Omental fat pad (tissue), 4 donors: Measurements from ENCODE around the gene CCPG1. TPM values are rescaled to one million over a fixed set of nuclear protein-coding genes. Genes with fewer than 3 reads are reported as not detected.
"Not testable (repeated sequence)": the region's sequence is repeated elsewhere in the genome, so short reads cannot be mapped to it uniquely, and the experiment has no call there.

ENCODE experiments used
- ATAC-seq: fragments of 150-250 bp; one replicate; pipeline ENCODE4 v1.9.1; 2016; ENCODE audit warnings: mild to moderate bottlenecking, moderate library complexity; ENCODE audit not compliant: low FRiP score
- DNase-seq: peaks from one replicate; pipeline ENCODE4 v3.0.0-alpha.2; 2019; ENCODE audit warnings: low spot score
- CTCF ChIP-seq, 3 donors: fragments of 450-650 bp; IDR thresholded peaks; one replicate each; pipeline ENCODE4 v1.5.1; 2016 to 2017; ENCODE audit warnings: antibody characterized with exemption in 3 of 3, mild to moderate bottlenecking in 3 of 3, moderate library complexity in 2 of 3
- total RNA-seq, 4 donors: library from RNA; depleted of rRNA; stranded (reverse); fragments of >200 nt; gene quantifications; one replicate each; pipeline ENCODE4 v1.1.0, GENCODE V29; 2016

Gene CCPG1
- total RNA-seq, 4 donors from 2014 or later, result 38.8 to 75.2 (median 58.0) TPM

DNA sequence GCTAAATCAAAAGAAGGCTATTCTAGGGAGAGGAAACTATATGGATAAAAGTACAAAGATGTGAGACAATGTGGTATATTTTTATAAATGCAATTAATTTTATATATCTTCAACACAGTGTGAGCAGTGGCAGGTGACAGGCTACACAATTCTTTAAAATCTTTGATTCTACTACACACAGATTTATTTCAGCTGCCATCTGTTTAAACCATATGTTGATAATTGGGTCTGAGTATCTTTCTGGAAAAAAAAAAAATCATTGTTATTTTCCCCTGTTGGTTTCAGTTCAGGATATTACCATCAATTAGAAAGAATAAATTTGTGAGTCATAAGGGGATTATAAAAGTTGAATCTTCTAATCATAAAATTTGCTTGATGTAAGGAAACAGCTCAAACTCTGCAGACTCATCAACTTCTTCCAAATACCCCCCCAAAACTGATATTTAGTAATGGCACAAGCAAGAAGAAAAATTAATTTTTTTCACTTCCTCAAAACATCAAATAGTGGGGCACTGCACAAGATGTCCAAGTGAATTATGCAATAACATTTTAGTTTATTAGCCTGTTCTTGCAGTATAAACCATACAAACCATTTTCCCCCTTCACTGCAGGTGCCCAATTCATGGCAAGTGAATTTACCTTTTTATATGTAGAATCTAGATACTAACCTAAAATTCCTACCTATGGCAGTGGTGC, 12.2 kb upstream of the CCPG1 start:
- DNase-seq (no peak), ATAC-seq (no peak)
- TF ChIP-seq CTCF (IDR thresholded peaks at IDR 0.05), result no peak

DNA sequence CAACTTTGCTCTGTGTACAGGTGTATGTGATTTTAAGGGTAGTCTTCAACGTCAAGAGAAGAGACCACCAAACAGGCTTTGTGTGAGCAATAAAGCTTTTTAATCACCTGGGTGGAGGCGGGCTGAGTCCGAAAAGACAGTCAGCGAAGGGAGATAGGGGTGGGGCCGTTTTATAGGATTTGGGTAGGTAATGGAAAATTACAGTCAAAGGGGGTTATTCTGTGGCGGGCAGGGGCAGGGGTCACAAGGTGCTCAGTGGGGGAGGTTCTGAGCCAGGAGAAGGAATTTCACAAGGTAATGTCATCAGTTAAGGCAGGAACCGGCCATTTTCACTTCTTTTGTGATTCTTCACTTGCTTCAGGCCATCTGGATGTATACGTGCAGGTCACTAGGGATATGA, 9.5 kb upstream of the CCPG1 start:
- not testable (repeated sequence) for ATAC-seq, DNase-seq

- not testable (repeated sequence) for ATAC-seq, DNase-seq
Measured at GRCh38 chr15:55408976-55409375, 817 bp upstream of the CCPG1 start.

GRCh38 chr15:55407498-55408011, 604 bp downstream of the CCPG1 start:
- no peak for DNase-seq

DNA sequence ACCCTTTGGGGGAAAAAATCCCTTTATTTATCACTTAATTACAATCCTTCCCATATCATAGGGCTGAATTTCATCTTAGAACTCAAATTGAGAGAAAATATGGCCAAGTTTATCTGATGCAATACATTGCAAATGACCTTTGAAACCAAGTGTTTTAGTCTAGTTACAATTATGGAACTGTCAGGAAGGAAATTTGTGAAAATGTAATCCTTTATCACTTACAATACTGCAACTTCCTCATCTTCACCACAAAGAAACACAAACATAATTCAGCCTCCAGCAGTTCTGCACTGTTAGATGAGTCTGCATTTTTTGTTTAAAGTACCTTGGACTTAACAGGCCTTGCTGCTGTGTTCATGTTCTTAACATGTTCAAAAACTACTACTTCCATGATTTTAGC, 4.6 kb downstream of the CCPG1 start:
- DNase-seq, result no peak
- no peak for ATAC-seq
- no peak for TF ChIP-seq CTCF (IDR thresholded peaks at IDR 0.05)

More at GRCh38 chr15:55407498-55408011, 604 bp downstream of the CCPG1 start:
- no peak for TF ChIP-seq CTCF (IDR thresholded peaks at IDR 0.05)
- no peak for ATAC-seq

GRCh38 chr15:55402707-55403106, 5.5 kb downstream of the CCPG1 start:
- DNase-seq (no peak), ATAC-seq (no peak)
- no peak for TF ChIP-seq CTCF (IDR thresholded peaks at IDR 0.05)

GRCh38 chr15:55401786-55402246, 6.3 kb downstream of the CCPG1 start:
- no peak for ATAC-seq
- no peak for TF ChIP-seq CTCF (IDR thresholded peaks at IDR 0.05)
- DNase-seq, result no peak

DNA sequence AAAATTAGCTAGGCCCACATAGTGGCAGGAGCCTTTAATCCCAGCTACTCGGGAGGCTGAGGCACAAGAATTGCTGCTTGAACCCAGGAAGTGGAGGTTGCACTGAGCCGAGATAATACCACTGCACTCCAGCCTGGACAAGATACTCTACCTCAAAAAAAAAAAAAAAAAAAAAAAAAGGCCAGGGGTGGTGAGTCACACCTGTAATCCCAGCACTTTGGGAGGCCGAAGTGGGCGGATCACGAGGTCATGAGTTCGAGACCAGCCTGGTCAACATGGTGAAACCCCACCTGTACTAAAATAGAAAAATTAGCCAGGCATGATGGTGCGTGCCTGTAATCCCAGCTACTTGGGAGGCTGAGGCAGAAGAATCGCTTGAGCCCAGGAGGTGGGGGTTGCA, 8.1 kb downstream of the CCPG1 start:
- not testable (repeated sequence) for DNase-seq, ATAC-seq
